ENCODE data around the gene BBS7.

Gene BBS7

DNA sequence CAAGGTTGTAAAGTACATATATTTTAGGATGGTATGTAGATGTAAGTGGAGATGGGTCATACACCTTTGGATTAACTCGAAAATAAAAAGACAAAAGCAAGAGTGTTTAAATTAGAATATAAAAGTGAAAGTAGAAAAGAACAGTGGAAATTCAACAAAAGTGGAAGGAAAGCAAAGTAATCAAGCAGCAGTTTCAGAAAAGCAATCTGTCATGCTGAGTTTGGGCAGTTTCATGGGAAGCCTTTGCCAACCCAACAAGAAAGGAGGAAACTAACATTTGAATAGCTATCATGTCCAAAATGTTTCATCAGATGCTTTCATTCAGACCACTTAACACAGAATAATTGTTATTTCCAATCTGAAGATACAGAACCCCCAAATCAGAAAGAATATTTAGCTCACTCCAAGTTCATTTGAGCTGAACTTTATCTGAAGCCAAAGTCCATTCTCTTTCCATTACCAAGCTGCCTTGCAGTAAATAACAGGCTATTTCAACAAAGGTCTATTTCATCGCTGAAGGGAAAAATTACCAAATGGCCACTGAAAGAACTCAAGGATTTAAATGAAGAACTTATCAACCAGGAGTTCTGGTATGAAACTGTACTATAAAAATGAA, 71.0 kb downstream of the BBS7 start:
- Histone ChIP-seq H3K4me3 (no peak overlapping the region), H3K27ac (no peak overlapping the region)

DNA sequence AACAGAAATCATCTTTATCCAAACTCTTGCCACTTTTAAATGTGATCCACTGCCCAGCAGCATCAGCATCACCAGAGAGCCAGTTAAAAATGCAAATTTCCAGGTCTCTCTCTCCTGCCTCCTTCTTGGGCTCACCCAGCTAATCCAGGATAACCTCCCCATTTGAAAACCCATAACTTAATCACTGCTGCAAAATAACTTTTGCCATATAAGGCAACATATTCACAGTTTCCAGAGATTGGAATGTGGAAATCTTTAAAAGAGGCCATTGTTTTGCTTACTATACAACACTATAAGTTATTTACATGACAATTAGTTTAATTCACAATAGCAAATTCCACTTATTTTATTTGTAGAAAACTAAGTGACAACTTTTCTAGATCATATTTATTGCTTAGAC, 74.0 kb downstream of the BBS7 start:
- Histone ChIP-seq H3K4me3 (no peak overlapping the region), H3K27ac (no peak overlapping the region)

DNA sequence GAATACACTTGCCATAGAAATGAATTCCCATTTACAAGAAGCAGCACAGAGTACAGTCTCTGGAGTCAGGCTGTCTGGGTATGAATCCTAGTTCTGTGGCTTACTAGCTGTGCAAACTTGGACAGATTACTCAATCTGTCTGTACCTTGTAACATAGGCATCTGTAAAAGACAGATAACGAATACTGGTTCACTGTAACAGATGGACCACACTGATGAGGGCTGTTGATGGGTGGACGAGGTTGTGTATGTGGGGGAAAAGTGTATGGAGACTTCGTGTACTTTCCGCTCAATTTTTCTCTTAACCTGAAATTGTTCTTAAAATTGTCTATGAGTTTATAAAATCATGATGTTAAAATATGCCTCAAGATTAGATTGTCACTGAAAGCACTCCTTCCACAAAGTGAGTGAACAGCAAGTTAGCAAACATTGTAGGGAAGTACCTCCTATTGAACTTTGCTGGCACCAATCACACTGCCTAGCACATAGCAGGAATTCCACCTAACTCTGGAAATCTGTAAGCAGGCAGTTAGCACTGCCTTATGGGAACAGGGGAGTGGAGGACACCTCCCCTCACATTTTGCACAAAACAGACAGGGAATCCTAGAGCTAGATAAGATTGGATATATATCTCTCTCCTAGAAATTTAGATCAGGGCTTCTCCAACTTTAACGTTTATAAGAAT, 75.6 kb downstream of the BBS7 start:
- H3K27ac ChIP-seq = no peak overlapping the region
- no peak overlapping the region for H3K4me3 ChIP-seq

DNA sequence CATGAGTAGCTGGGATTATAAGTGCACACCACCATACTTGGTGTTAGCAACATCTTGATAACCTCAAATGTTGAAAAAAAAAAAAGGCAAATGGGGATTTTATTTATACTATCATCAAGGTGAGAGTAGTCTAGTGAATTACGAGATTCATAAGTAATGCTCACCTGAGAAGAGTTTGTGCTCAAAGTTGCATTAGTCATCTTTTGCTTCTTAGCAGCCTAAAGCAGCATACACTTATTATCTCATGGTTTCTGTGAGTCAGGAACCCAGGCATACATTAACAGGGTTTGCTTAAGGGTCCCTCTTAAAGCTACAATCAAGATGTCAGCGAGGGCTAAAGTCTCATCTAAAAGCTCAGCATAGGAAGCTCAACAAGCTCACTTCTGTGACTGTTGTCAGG, 77.3 kb downstream of the BBS7 start:
- H3K27ac ChIP-seq = no peak overlapping the region
- H3K4me3 ChIP-seq = no peak overlapping the region

DNA sequence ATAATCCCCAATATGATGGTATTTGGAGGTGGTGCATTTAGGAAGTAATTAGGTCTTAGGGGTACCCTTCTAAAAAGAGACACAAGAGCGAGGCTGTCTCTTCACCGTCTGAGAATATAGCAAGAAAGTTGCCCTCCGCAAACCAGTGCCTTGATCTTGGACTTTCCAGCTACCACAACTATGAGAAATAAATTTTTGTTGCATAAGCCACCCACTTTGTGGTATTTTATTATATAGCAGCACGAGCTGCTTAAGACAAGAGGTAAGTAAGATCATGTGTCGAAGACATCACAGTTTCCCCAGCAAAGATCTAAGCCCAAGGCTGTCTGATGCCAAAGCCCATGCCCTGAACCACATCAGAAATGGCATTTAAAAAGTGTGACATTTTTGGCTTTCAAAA, 78.8 kb downstream of the BBS7 start:
- peak overlapping the region in 1 of 21 experiments; percentile 21 for H3K27ac ChIP-seq
- H3K4me3 ChIP-seq = no peak overlapping the region

DNA sequence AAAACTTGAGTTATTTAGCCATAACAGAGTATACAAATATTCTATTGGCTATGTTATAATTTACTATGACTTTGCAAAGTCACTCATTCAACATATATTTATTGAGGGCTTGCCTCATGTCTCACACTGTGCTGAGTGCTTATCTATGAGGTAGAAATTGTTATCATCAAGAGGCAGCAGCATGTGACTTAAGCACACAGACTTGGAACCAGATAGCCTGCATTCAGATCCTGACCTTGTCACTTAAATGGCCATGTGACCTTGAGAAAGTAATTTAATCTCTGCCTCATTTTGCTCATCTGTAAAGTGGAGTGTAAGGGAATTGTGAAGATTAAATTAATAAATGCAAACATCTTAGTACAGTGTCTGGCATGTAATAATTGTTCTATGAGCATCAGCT, 79.3 kb downstream of the BBS7 start:
- peak overlapping the region in 1 of 21 experiments; percentile 21 for H3K27ac ChIP-seq
- no peak overlapping the region for H3K4me3 ChIP-seq

DNA sequence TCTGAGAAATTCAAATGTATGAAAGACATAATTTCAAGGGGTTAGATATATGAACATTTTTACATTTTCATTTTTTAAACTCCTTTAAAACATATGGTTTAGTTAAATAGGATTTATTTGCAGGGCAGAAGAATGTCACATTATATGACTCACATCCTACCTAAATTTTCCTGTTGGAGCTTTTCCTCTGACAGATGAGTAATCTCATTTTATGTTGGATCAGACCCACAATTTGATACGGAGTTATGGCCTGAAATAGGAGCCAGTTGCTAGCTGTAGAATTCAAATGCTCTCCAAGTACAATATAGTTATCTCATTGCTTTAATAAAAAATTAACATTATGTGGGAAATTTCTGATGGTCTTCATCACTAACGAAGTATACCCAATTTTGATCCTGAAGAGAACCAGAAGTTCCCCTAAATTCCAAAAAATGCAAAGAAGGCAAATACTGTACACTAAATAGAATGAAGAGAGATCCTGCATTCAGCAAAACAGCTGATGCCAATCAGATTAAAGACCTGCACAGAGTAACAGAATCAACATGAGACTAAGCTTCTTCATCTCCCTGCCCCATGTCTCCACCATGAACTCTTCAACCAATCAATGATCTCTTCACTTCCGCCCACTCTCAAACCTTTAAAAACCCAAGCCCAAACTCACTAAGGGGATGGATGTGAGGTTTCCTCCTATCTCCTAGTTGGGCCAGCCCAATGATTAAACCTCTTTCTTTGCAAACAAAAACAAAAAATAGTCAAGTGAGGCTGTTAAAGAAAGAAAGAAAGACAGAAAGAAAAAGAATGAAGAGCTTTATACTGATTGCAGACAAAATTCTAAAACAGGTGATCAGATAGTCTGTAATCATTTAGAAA, 80.1 kb downstream of the BBS7 start:
- H3K27ac ChIP-seq = peak overlapping the region in 1 of 21 experiments; percentile 21
- H3K4me3 ChIP-seq = no peak overlapping the region

DNA sequence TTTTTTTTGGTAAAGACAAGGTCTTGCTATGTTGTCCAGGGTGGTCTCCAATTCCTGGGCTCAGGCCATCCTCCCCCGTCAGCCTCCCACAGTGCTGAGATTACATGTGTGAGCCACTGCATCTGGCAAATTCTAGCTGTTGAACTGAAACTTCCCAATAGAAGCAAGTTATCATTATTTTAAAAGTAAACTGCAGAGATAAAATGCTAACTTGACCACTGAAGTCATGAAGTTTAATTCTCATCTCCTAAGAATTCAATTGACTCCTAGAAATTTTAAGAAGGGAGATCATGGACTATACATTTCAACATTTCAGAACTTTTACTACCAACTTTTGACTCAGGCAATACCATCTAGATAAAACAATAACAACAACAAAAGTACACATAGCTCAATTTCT, 80.8 kb downstream of the BBS7 start:
- Histone ChIP-seq H3K27ac (peak overlapping the region in 1 of 21 experiments; percentile 9), H3K4me3 (no peak overlapping the region)

DNA sequence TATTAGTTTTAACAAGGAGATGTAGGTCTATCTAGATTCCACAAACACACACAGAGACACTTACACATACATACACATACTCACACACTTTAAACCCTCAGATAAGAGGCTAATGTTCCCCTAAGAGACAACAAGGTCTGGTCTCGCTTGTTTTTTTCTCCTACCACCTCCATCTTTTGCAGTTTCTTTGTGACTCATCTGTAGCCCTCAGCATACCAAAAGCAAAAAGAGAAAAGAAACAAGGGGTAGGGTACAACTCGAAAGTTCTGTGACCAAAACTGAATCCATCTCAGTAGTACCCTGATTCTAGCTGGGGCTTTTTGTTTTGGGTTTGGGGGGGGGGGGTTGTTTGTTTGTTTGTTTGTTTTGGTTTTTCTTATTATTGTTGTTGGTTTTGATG, 81.4 kb downstream of the BBS7 start:
- H3K4me3 ChIP-seq = no peak overlapping the region
- H3K27ac ChIP-seq = peak overlapping the region in 1 of 21 experiments; percentile 13

DNA sequence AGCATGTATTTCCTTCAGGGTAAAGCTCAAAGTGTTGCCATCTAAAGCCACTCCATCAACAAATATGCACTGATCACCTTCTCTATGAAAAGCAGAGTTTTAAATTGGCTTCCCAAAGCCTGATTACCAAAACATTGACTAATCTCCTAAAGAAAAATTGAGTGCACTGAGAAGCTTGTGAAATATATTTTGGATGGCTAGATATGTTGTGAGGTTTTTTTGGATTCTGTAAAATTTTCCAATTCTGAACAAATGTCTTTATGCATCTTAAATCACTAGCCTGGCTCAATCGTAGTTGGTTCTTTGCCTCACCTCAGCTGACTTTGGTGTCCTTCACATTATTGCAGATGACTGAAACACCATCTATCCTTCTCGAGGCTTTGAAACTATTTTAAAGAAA, 84.1 kb downstream of the BBS7 start:
- no peak overlapping the region for H3K4me3 ChIP-seq
- H3K27ac ChIP-seq = peak overlapping the region in 2 of 21 experiments; percentile 20 to 26

DNA sequence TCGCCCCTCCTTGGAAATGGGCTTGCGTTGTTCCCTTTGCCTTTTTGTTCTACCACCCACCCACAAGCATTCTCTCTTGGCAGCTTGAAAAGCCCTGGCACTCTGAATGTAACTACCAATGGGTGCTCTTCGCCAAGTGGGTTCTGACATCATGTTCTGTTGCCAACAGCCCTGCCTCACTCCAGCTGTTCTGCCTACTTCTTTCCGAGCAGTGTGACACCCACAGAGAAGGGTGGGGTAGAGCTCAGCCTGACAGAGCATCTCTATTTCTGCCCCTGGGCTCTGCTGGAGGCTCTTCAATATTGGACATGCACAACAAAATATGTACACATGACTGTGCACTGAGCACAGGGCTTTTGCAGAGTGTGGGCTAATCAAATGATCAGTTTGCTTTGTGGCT, 84.8 kb downstream of the BBS7 start:
- H3K4me3 ChIP-seq = no peak overlapping the region
- peak overlapping the region in 5 of 21 experiments; percentile 1 to 32 (median 20) for H3K27ac ChIP-seq

DNA sequence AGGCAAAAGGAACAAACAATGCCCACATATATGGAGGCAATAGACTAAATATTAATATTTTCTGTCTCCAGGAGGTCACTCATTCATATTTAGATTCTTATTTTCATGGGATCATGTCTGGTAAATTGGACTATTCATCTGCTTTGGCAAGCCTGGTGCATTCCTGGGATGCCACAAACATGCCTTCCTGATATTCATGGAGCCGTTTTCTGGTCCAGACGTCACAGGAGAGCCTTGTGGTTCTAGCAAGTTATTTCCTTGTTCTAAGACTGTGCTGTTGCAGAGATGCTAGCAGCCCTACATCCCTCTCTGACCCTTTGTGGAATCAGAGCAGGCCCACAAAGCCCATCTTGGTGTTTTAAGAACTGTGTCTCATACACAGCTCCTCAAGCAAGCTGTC, 85.3 kb downstream of the BBS7 start:
- no peak overlapping the region for H3K4me3 ChIP-seq
- peak overlapping the region in 5 of 21 experiments; percentile 1 to 32 (median 26) for H3K27ac ChIP-seq

DNA sequence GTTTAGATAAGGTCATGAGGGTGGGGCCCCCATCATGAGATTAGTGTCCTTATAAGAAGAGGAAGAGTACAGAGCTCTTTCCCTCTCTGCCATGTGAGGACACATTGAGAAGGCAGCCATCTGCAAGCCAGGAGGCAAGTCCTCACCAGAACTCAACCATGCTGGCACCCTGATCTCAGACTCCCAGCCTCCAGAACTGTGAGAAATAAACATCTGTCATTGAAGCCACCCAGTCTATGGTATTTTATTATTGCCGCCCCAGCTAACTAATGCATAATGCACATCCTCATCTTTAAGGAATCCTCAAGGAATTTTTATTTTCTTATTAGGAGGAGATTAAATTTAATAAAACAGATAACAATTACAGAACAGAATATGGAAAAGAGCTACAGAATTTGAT, 85.9 kb downstream of the BBS7 start:
- Histone ChIP-seq H3K4me3 (no peak overlapping the region), H3K27ac (peak overlapping the region in 2 of 21 experiments; percentile 31 to 47)

DNA sequence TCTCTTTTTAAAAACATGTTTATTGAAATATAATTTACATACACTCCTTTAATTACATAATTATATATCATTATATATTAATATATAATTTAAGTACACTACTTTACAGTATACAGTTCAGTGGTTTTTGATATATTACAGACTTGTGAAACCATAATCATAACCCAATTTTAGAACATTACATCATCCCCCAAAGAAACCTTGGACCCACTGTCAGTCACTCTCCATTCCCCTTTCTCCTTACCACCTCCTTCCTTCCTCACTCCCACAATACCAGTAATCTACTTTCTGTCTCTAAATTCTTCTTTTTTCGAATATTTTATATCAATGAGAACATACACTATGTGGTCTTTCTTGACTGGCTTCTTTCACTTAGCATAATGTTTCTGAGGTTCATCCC, 87.1 kb downstream of the BBS7 start:
- Histone ChIP-seq H3K27ac (no peak overlapping the region), H3K4me3 (no peak overlapping the region)

DNA sequence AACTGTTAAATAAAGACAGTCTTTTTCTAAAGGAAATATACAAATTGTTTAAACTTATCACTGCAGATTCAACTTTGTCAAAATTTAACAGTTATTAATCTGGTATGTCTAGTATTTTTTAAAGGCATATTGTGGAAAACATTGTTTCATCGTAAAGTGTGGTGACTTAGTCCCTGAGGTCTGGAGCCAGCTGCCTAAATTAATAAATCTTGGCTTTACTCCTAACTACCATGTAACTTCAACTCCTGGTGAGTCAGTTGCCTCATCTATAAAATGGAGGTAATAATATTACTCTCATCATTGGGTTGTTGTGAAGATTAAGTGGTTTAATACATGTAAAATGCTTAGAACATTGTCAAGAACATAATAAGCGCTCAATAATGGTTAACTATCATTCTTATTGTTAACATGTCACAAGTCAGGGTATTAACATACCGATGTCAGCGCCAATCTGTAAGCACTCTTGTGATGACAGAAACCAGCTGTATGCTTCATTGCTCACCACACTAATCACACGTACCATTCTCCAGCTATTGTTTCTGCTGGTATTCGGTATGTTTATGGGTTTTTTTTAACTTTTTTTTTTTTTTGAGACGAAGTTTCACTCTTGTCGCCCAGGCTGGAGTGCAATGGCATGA, 91.2 kb downstream of the BBS7 start:
- Histone ChIP-seq H3K4me3 (no peak overlapping the region), H3K27ac (no peak overlapping the region)

DNA sequence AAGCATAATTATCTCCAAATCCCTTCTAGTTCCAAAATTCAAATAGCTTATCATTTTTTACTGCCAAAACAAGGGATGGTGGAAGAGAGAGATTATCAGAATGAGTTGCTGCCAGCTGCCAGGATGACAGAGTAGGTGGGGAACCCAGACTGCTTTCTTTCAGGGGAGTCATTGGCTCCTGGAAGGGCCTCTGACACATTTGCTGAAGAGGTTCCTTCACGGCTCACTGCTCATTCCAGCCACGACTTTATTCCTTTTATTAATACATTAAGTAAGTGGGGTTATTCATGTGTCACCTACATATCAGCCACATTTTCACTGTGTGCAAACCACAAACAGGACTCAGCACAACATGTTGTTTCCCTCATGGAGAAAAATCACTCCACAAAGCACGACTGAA, 92.6 kb downstream of the BBS7 start:
- peak overlapping the region in 1 of 21 experiments; percentile 10 for H3K27ac ChIP-seq
- H3K4me3 ChIP-seq = no peak overlapping the region

DNA sequence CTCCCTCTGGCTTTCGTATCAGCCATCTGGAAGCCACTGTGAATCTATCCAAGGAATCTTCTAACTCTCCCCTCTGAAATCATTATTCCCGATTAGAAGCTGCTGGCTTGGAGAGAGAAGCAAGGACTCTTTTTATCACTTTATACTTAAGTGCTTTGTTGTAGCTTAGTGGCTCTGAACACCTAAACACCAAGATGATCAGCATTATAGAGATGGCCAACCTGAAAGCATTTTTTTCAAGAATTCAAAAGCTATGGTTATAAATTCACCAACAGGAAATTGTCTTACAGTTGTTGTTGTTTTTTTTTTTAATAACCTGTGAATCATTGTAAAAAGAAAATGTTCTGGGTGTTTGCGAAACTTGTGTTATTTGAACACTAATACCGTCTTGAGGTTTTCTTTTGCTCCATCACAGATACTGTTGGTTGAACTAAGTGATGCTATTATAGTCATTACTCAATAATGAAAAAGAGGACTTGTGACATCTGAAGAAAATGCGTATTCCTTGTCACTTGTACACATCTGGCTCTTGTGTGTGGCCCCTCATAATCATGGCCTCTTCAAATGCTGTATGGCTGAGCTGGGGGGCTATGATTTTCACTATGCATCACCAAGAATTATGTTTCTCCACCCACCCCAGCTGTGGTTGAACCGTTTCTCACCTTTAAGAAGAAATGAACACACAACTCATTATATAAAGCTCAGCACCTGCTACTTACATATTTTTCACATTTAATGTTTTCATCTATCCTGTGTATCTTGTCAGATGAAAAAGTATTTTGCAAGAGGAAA, 93.5 kb downstream of the BBS7 start:
- Histone ChIP-seq H3K27ac (peak overlapping the region in 1 of 21 experiments; percentile 10), H3K4me3 (no peak overlapping the region)

Measured in skin epidermis (tissue), 12 donors.